Pulmonary artery endothelial cell (primary cell): ENCODE results near the gene FN3KRP. TPM values are rescaled to one million over a fixed set of nuclear protein-coding genes. Genes with fewer than 3 reads are reported as not detected.

Experiments
- DNase-seq: peaks from one replicate; pipeline ENCODE4 v3.0.0-alpha.2; 2011; ENCODE audit warnings: low read depth, low spot score
- total RNA-seq: library from RNA; depleted of rRNA; stranded (reverse); fragments of >200 nt; gene quantifications from 2 replicates; pipeline ENCODE4 v1.2.3, GENCODE V29; 2014

The FN3KRP gene
- total RNA-seq, 1 donor from 2014 or later = 29.1 TPM

DNA sequence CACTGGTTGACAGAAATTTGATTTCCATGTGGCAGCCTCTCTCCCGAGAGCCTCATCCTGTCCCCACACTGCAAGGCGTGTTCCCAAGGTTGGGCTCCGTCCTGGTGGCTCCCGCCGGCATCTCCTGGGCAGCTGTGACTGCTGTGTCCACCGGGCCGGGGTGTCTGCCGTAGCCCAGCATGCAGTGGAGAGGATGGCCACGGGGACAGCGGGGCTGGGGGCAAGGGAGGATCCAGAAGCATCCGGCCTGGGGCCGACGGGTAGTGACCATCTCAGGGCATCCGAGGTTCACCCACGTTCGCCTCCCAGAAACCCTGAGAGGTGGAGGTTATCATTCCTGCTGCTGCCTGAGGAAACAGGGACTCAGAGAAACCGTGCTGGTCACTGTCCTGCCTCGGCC lies 10.8 kb upstream of the FN3KRP start:
- no peak for DNase-seq

- DNase-seq = no peak
These were observed 7.4 kb upstream of the FN3KRP start for GRCh38 chr17:82709024-82709675.

GRCh38 chr17:82709676-82710498 lies 6.6 kb upstream of the FN3KRP start:
- no peak for DNase-seq

DNA sequence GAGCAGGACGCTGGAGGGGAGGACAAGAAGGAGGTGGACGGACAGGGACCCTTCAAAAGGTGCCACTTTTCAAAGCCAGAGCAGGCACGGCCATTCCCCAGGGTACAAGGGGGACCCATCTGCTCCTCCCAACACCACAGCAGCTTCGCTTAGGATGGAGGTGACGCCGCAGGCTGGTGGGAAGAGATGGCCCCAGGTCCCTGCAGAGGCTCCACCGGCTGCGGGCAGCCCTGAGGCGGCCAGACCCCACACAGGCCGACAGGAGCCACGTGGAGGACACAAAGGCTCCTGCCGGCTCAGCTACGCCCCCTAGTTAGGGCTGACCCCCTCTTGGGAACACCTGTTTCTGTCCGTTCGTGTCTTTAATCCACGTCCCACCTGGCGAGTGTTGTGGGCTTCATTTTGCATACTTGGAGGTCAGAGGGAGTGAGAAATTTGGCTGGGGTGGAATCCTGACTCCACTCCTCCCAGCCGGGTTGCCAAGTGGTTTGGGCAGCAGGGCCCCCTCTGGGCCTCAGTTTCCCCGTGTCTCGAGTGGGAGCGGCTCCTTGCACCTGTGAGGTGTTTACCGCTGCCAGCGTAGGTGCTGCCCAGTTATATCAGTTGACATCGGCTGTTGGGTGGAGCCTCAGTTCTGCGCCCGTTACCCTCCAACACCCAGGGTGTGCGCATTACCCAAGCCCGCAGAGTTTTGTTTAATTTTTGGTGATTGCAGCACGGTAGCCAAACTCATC lies 5.8 kb upstream of the FN3KRP start:
- DNase-seq = no peak

GRCh38 chr17:82713071-82713723 lies 3.3 kb upstream of the FN3KRP start:
- DNase-seq = no peak

DNA sequence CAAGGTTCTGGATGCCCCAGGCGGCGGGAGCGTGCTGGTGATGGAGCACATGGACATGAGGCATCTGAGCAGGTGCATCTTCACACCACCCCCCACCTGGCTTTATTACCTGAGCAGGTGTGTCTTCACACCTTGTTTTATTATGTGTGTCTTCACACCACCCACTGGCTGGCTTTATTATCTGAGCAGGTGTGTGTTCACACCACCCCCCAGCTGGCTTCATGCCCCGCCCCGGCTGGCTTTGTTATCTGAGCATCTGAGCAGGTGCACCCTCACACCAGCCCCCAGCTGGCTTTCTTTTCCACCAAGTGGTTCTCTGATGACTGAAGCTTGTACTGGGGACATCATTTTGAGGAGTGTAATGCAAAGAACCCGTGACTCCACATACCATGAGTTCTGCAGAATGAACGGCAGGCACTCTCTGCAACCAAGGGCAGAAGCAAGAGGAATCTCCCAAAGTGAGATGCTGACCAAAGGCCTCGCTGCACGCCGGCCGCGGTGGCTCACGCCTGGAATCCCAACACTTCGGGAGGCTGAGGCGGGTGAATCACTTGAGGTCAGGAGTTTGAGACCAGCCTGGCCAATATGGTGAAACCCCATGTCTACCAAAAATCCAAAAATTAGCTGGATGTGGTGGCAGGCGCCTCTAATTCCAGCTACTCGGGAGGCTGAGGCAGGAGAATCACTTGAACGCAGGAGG lies 2.6 kb downstream of the FN3KRP start:
- no peak for DNase-seq

DNA sequence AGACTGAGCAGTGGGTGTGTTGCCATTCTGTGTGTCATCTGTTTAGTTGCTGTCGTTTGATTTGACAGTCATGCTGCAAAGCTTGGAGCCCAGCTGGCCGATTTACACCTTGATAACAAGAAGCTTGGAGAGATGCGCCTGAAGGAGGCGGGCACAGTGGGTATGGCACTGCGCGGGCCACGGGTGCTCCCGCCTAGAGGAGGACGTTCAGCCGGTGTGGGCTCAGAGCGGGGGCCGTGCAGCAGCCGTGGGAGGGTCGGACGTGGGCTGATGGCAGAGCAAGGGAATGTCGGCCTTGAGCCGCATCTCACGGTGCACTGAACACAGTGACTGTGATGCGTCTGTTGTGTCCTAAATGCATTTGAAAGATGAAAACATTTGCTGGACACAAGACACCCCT lies 3.7 kb downstream of the FN3KRP start:
- DNase-seq = no peak

DNA sequence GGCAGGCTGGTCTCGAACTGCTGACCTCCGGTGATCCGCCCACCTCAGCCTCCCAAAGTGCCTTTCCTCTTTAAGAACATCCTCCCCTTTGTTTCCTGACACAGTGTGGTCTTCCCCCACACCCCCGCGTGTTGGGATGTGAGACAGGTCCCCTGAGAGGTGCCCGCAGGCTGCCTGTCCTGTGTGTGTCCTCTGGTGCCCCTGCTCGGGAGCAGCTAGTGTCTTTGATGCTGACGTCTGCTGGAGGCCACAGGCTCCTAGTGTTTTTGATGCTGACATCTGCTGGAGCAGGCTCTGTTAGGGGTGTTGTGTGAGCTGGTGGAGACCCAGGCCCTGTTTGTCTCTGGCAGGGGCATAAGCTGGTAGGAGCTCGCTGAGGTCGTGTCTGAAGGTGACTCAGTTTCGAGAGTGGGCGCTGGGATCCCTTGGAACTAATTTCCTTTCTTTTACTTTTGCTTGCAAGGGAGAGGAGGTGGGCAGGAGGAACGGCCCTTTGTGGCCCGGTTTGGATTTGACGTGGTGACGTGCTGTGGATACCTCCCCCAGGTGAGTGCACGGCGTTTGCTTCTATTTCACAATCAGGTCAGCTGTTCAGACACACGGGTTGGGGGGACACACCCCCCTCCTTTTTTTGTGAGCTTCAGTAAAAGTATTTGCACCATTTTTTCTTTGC lies 6.0 kb downstream of the FN3KRP start:
- no peak for DNase-seq

DNA sequence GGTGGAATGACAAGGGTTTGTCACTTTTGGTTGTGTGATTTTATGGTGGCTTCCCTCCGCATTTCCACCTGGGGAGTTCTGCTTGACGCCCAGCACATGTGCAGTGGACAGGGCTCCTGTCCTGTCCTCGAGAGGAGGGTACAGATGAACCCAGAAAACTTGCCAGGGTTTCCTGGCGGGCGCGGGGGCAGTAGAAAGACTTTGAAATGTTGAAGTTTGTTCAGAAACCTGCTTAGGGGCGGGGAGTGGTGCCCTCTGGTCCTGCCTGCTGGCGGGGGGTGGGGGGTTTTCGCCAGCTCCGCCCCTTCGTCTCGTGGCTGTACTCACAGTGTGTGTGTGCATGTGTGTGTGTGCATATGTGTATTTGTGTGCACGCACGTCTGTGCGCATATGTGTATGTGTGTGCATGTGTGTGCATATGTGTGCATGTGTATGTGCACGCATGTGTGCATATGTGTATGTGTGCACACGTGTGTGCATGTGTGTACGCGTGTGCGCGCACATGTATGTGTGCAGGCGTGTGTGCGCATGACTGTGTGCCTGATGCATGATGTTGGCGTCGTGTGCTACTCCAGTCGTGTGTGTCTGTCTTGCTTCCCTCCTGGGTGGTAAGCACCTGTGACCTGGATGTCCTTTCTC lies 6.8 kb downstream of the FN3KRP start:
- no peak for DNase-seq

- no peak for DNase-seq
These were observed 9.9 kb downstream of the FN3KRP start for GRCh38 chr17:82726427-82726826.

DNA sequence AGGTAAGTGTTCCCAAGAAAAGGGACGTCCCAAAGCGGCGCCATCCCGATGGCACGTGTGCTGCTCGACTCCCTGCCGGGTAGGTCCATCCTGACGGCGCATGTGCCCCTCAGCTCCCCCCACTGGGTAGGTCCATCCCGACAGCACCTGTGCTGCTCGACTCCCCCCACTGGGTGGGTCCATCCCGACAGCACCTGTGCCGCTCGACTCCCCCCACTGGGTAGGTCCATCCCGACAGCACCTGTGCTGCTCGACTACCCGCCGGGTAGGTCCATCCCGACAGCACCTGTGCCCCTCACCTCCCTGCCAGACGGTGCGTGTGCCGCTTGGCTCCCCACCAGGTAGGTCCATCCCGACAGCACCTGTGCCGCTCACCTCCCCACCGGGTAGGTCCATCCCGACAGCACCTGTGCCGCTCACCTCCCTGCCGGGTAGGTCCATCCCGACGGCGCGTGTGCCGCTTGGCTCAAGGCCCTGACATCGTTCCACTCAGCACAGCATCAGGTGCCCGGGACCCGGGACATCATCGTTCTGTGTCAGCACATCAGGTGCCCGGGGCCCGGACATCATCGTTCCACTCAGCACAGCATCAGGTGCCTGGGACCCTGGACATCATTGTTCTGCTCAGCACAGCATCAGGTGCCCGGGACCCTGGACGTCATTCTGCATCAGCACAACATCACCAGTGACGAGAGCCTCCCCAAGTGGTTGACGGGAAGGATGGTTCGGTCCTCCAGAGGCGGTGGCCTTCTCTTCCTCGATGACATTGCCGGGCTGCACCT lies 13.2 kb downstream of the FN3KRP start:
- DNase-seq = no peak

GRCh38 chr17:82732118-82732743 lies 15.7 kb downstream of the FN3KRP start:
- DNase-seq = no peak

DNA sequence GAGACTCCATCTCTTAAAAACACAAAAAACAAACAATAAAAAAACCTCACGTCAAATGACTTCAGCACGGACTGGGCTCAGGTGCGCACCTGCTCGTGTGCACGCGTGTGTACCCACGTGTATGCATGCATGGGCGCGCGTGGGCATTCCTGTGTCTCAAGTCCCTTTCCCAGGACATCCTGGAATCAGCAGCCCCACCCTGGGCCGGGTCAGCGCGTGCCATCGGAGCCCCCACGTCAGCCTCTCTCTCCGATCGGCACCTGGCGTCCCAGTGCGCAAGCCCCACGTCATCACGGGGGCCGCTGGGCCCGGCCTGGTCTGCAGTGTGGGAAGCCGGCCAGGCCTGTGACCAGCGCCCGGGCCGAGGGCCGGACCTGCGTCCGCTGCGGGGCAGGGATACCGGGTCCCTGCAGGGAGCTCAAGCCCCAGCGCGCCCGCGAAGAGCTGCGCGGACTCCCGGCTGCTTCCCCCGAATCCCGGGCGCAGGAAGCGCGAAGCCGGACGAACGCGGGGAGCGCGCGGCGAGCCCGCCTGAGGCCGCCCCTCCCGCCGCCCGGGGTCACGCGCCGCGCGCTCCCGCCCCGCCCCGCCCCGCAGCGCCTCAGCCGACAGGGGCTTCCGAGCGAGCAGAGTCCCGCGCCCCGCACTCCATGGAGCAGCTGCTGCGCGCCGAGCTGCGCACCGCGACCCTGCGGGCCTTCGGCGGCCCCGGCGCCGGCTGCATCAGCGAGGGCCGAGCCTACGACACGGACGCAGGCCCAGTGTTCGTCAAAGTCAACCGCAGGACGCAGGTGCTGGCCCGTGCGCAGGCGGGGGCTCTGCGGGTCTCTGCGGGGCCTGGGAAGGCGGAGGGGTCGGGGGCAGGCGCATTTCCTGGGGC lies 18.7 kb downstream of the FN3KRP start, which contains the start of gene FN3K:
Gene FN3K, plus strand, starts transcription at position 629 of the 880 bp plus-strand sequence. Its CDS starts 22 bp downstream, at position 651.
- DNase-seq = no peak

DNA sequence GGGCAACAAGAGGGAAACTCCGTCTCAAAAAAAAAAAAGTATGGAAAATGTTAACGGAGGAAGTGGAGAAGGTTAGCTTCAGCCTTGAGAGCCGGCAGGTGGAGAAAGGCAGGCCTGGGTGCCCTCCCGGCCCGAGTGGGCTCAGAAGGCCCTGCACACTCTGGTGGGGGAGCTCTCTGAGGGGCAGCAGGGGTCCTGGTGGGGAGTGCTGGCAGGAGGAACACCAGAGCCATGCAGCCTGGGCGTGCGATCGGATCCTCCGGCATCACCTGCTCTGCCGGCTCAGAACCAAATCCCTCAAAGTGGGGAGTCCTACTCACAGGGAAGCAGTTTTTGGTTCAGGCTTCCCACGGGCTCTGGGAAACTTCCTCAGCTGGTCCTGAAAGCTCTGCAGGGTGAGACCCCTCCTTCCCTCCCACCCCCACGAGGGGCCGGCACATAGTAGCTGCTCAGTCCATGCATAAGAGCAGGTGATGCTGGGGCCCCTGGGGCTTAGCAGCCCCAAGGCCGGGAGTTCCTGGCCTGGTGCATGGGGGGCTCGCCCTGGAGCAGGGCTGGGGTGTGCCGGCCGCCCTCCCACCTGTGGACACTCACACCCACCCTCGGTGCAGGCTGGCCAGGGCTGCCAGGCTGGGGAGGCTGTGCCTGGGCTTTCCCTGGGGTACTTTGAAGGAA lies 20.1 kb downstream of the FN3KRP start:
- DNase-seq = no peak

GRCh38 chr17:82737967-82738877 lies 21.7 kb downstream of the FN3KRP start:
- DNase-seq = no peak
